Vagina (tissue), 2 donors: Measurements from ENCODE around the gene AEBP1. TPM values are rescaled to one million over a fixed set of nuclear protein-coding genes. Genes with fewer than 3 reads are reported as not detected.

Experiments used
- DNase-seq, 2 donors: peaks; one replicate each; pipeline ENCODE4 v3.0.0-alpha.2; 2017; ENCODE audit errors: extremely low spot score in 2 of 2
- H3K27ac ChIP-seq: fragments of 200-600 bp; sonication (generic); one replicate; pipeline ENCODE4 v1.5.1; 2019
- H3K27me3 ChIP-seq: fragments of 200-600 bp; sonication (generic); one replicate; pipeline ENCODE4 v1.5.1; 2019
- H3K36me3 ChIP-seq, 2 donors: fragments of 200-600 bp; sonication (generic); one replicate each; pipeline ENCODE4 v1.5.1; 2017 to 2019
- H3K4me1 ChIP-seq: fragments of 200-600 bp; sonication (generic); one replicate; pipeline ENCODE4 v1.5.1; 2019
- H3K4me3 ChIP-seq, 2 donors: fragments of 200-600 bp; sonication (generic); 1 replicate in 1 of 2; 2 replicates in 1 of 2; pipeline ENCODE4 v1.5.1; 2016 to 2019
- H3K9me3 ChIP-seq: fragments of 200-600 bp; sonication (generic); one replicate; pipeline ENCODE4 v1.5.1; 2019
- CTCF ChIP-seq, 3 experiments: fragments of 450-650 bp in 2 of 3; fragments of 200-600 bp in 1 of 3; sonication (generic) in 1 of 3; IDR thresholded peaks; one replicate each; pipeline ENCODE4 v1.5.1; 2017 to 2019; ENCODE audit warnings: antibody characterized with exemption in 3 of 3, mild to moderate bottlenecking in 2 of 3, moderate library complexity in 2 of 3
- POLR2A ChIP-seq, 2 donors: fragments of 450-650 bp; IDR thresholded peaks; one replicate each; pipeline ENCODE4 v1.6.1; 2017; ENCODE audit warnings: antibody characterized with exemption in 2 of 2, mild to moderate bottlenecking in 2 of 2, moderate library complexity in 2 of 2
- POLR2AphosphoS5 ChIP-seq, 2 donors: sonication (generic); formaldehyde crosslinking; IDR thresholded peaks; one replicate each; pipeline ENCODE4 v1.9.0; 2017; ENCODE audit warnings: antibody characterized with exemption in 2 of 2, mild to moderate bottlenecking in 2 of 2, low read depth in 1 of 2; ENCODE audit not compliant: insufficient read depth in 1 of 2
- intact Hi-C: fragments of 100-400 bp; cut with DNase I; formaldehyde crosslinking; loops from one replicate; pipeline ENCODE4 v1.15.1; 2023
- total RNA-seq: library from RNA; depleted of rRNA; stranded (reverse); fragments of >200 nt; gene quantifications from one replicate; pipeline ENCODE4 v1.2.3, GENCODE V29; 2016

Gene AEBP1
- total RNA-seq, 1 donor from 2014 or later: 321 TPM

- Histone ChIP-seq H3K4me3 (no peak overlapping the region), H3K36me3 (peaks cover 0 to 78% of the 10 kb centered on the region in 2 donors), H3K4me1 (no peaks in the 10 kb centered on the region), H3K9me3 (no peaks in the 10 kb centered on the region), H3K27me3 (no peaks in the 10 kb centered on the region), H3K27ac (no peak overlapping the region)
- intact Hi-C loops: no loop called here
- TF ChIP-seq POLR2AphosphoS5 (IDR thresholded peaks at IDR 0.05; ENCODE audit: insufficient read depth in 1 of 2, low read depth in 1 of 2): no peak
- TF ChIP-seq POLR2A (IDR thresholded peaks at IDR 0.05): no peak
- no peak for TF ChIP-seq CTCF (IDR thresholded peaks at IDR 0.05)
- no peak for DNase-seq
Measured at GRCh38 chr7:44113764-44114354, 9.7 kb downstream of the AEBP1 start.

GRCh38 chr7:44114586-44115310, 10.6 kb downstream of the AEBP1 start:
- TF ChIP-seq POLR2A (IDR thresholded peaks at IDR 0.05) (no peak), CTCF (IDR thresholded peaks at IDR 0.05) (no peak), POLR2AphosphoS5 (IDR thresholded peaks at IDR 0.05; ENCODE audit: insufficient read depth in 1 of 2, low read depth in 1 of 2) (peak in 1 of 2 donors; percentile 4)
- H3K9me3 ChIP-seq: no peaks in the 10 kb centered on the region
- no peaks in the 10 kb centered on the region for H3K27me3 ChIP-seq
- DNase-seq: no peak
- H3K4me3 ChIP-seq: no peak overlapping the region
- peaks cover 2% of the 10 kb centered on the region for H3K4me1 ChIP-seq
- no peak overlapping the region for H3K27ac ChIP-seq
- intact Hi-C loops: loop anchor here (5.0 kb wide), 1 partner anchor 37 kb away; no protein-coding TSS in a partner anchor
- H3K36me3 ChIP-seq: peaks cover 0 to 75% of the 10 kb centered on the region in 2 donors

GRCh38 chr7:44116087-44116788, 12.1 kb downstream of the AEBP1 start:
- H3K4me1 ChIP-seq: peaks cover 10% of the 10 kb centered on the region
- peaks cover 0 to 68% of the 10 kb centered on the region in 2 donors for H3K36me3 ChIP-seq
- H3K9me3 ChIP-seq: no peaks in the 10 kb centered on the region
- intact Hi-C loops: loop anchor here (5.0 kb wide), 1 partner anchor 39 kb away; no protein-coding TSS in a partner anchor
- H3K27me3 ChIP-seq: no peaks in the 10 kb centered on the region
- no peak overlapping the region for H3K27ac ChIP-seq
- TF ChIP-seq POLR2AphosphoS5 (IDR thresholded peaks at IDR 0.05; ENCODE audit: insufficient read depth in 1 of 2, low read depth in 1 of 2) (no peak), POLR2A (IDR thresholded peaks at IDR 0.05) (no peak)
- H3K4me3 ChIP-seq: no peak overlapping the region
- DNase-seq: no peak

- TF ChIP-seq POLR2AphosphoS5 (IDR thresholded peaks at IDR 0.05; ENCODE audit: insufficient read depth in 1 of 2, low read depth in 1 of 2) (no peak), POLR2A (IDR thresholded peaks at IDR 0.05) (no peak), CTCF (IDR thresholded peaks at IDR 0.05) (no peak)
- Histone ChIP-seq H3K36me3 (peaks cover 0 to 64% of the 10 kb centered on the region in 2 donors), H3K27ac (no peak overlapping the region), H3K4me1 (peaks cover 16% of the 10 kb centered on the region), H3K27me3 (no peaks in the 10 kb centered on the region), H3K4me3 (no peak overlapping the region), H3K9me3 (no peaks in the 10 kb centered on the region)
- intact Hi-C loops: loop anchor here (5.0 kb wide), 1 partner anchor 40 kb away; no protein-coding TSS in a partner anchor
- DNase-seq: no peak
Measured at GRCh38 chr7:44116789-44117666, 12.9 kb downstream of the AEBP1 start.
